SK-N-MC (cell line): Measurements from ENCODE around the gene TAAR9.

Experiments used
- DNase-seq: peaks from one replicate; pipeline ENCODE4 v3.0.0-alpha.2; 2011; ENCODE audit warnings: low read depth, low spot score
- H3K27ac ChIP-seq: fragments of 200-600 bp; sonication (generic); 2 replicates; pipeline ENCODE4 v1.5.1; 2016; ENCODE audit warnings: mixed run types
- H3K36me3 ChIP-seq: fragments of 200-600 bp; sonication (generic); 2 replicates; pipeline ENCODE4 v1.6.1; 2017; ENCODE audit warnings: antibody characterized with exemption, low read length, mixed read lengths; ENCODE audit not compliant: insufficient read depth
- H3K4me3 ChIP-seq: fragments of 200-600 bp; sonication (generic); 2 replicates; pipeline ENCODE4 v1.5.1; 2016
- H3K9ac ChIP-seq: fragments of 200-600 bp; sonication (generic); 2 replicates; pipeline ENCODE4 v1.8.0; 2017; ENCODE audit warnings: mixed run types, mixed read lengths; ENCODE audit not compliant: insufficient read length
- H3K9me3 ChIP-seq: fragments of 200-600 bp; sonication (generic); 2 replicates; pipeline ENCODE4 v1.6.1; 2017; ENCODE audit warnings: low read depth, mild to moderate bottlenecking, antibody characterized with exemption, low read length, moderate library complexity, mixed read lengths
- EZH2 ChIP-seq: fragments of 200-600 bp; sonication (generic); IDR thresholded peaks from one replicate; pipeline ENCODE4 v1.6.1; 2017; ENCODE audit warnings: antibody characterized with exemption
- FOXP2 ChIP-seq: optimal IDR thresholded peaks from 2 replicates; pipeline ENCODE3; 2011; ENCODE audit warnings: mild to moderate bottlenecking, moderate library complexity; ENCODE audit not compliant: insufficient read depth; ENCODE audit errors: extremely low read length, control extremely low read depth
- POLR2AphosphoS5 ChIP-seq: IDR thresholded peaks from 2 replicates; pipeline ENCODE4 v1.6.1; 2012; ENCODE audit warnings: mild to moderate bottlenecking, low read depth, low read length, borderline replicate concordance

Gene TAAR9

GRCh38 chr6:132498638-132499037 is 39.4 kb upstream of the TAAR9 start:
- Histone ChIP-seq H3K36me3 (peaks cover 29% of the 10 kb centered on the region), H3K27ac (no peak overlapping the region), H3K4me3 (no peak overlapping the region), H3K9ac (no peak overlapping the region), H3K9me3 (no peaks in the 10 kb centered on the region)
- no peak for DNase-seq
- no peak for TF ChIP-seq EZH2
- no peak for TF ChIP-seq FOXP2
- no peak for TF ChIP-seq POLR2AphosphoS5

- peaks cover 20% of the 10 kb centered on the region for H3K36me3 ChIP-seq
- H3K27ac ChIP-seq, result no peak overlapping the region
- H3K9me3 ChIP-seq, result no peaks in the 10 kb centered on the region
- no peak for DNase-seq
- no peak for TF ChIP-seq POLR2AphosphoS5
- no peak for TF ChIP-seq FOXP2
- no peak for TF ChIP-seq EZH2
- no peak overlapping the region for H3K9ac ChIP-seq
- H3K4me3 ChIP-seq, result no peak overlapping the region
These were observed 38.3 kb upstream of the TAAR9 start for GRCh38 chr6:132499757-132500156.

- H3K36me3 ChIP-seq, result peaks cover 13% of the 10 kb centered on the region
- H3K9me3 ChIP-seq, result no peaks in the 10 kb centered on the region
- H3K4me3 ChIP-seq, result no peak overlapping the region
- no peak overlapping the region for H3K27ac ChIP-seq
- TF ChIP-seq POLR2AphosphoS5, result no peak
- no peak for TF ChIP-seq FOXP2
- TF ChIP-seq EZH2, result no peak
- no peak overlapping the region for H3K9ac ChIP-seq
- no peak for DNase-seq
These were observed 33.3 kb upstream of the TAAR9 start for GRCh38 chr6:132504757-132505156.

- Histone ChIP-seq H3K27ac (no peak overlapping the region), H3K9me3 (no peaks in the 10 kb centered on the region), H3K9ac (no peak overlapping the region), H3K36me3 (peaks cover 13% of the 10 kb centered on the region), H3K4me3 (no peak overlapping the region)
- DNase-seq, result no peak
- TF ChIP-seq POLR2AphosphoS5 (no peak), FOXP2 (no peak), EZH2 (no peak)
These were observed 32.9 kb upstream of the TAAR9 start for GRCh38 chr6:132505158-132505557.

- H3K4me3 ChIP-seq, result no peak overlapping the region
- no peaks in the 10 kb centered on the region for H3K9me3 ChIP-seq
- no peak for TF ChIP-seq EZH2
- no peak for TF ChIP-seq POLR2AphosphoS5
- TF ChIP-seq FOXP2, result no peak
- no peak overlapping the region for H3K9ac ChIP-seq
- peaks cover 11% of the 10 kb centered on the region for H3K36me3 ChIP-seq
- H3K27ac ChIP-seq, result no peak overlapping the region
- no peak for DNase-seq
These were observed 31.6 kb upstream of the TAAR9 start for GRCh38 chr6:132506461-132506860.

- TF ChIP-seq EZH2, result no peak
- no peak for TF ChIP-seq FOXP2
- no peak for TF ChIP-seq POLR2AphosphoS5
- Histone ChIP-seq H3K4me3 (no peak overlapping the region), H3K9me3 (no peaks in the 10 kb centered on the region), H3K9ac (no peak overlapping the region), H3K36me3 (peaks cover 5% of the 10 kb centered on the region; the same call in 1 of the 2 replicates), H3K27ac (no peak overlapping the region)
- DNase-seq, result no peak
These were observed 30.9 kb upstream of the TAAR9 start for GRCh38 chr6:132506869-132507808.

GRCh38 chr6:132511210-132511830 is 26.8 kb upstream of the TAAR9 start:
- TF ChIP-seq EZH2, result no peak
- TF ChIP-seq FOXP2, result no peak
- no peak for TF ChIP-seq POLR2AphosphoS5
- Histone ChIP-seq H3K9me3 (no peaks in the 10 kb centered on the region), H3K9ac (peak overlapping the region; percentile 87), H3K27ac (no peak overlapping the region), H3K36me3 (peaks cover 4% of the 10 kb centered on the region; the same call in 1 of the 2 replicates), H3K4me3 (peak overlapping the region; percentile 91)
- DNase-seq, result no peak

- no peak for DNase-seq
- Histone ChIP-seq H3K4me3 (peak overlapping the region; percentile 91), H3K27ac (no peak overlapping the region), H3K36me3 (peaks cover 4% of the 10 kb centered on the region; the same call in 1 of the 2 replicates), H3K9ac (peak overlapping the region; percentile 87), H3K9me3 (no peaks in the 10 kb centered on the region)
- TF ChIP-seq FOXP2 (no peak), POLR2AphosphoS5 (no peak), EZH2 (no peak)
These were observed 26.3 kb upstream of the TAAR9 start for GRCh38 chr6:132511831-132512220.
